Osteocyte (in vitro differentiated cells): Measurements from ENCODE around the gene PGGHG. TPM values are rescaled to one million over a fixed set of nuclear protein-coding genes. Genes with fewer than 3 reads are reported as not detected.
"Not testable (repeated sequence)": the region's sequence is repeated elsewhere in the genome, so short reads cannot be mapped to it uniquely, and the experiment has no call there.

ENCODE experiments used
- DNase-seq: peaks from one replicate; pipeline ENCODE4 v3.0.0; 2021; ENCODE audit warnings: mixed read lengths; ENCODE audit not compliant: unreplicated experiment; ENCODE audit errors: extremely low spot score
- H3K27ac Mint-ChIP-seq: one replicate; pipeline ENCODE4 v1.8.0; 2021; ENCODE audit warnings: mild to moderate bottlenecking, mixed read lengths; ENCODE audit not compliant: unreplicated experiment
- H3K27me3 Mint-ChIP-seq: one replicate; pipeline ENCODE4 v1.8.0; 2021; ENCODE audit warnings: mixed read lengths; ENCODE audit not compliant: unreplicated experiment
- H3K36me3 Mint-ChIP-seq: one replicate; pipeline ENCODE4 v1.8.0; 2021; ENCODE audit warnings: mixed read lengths; ENCODE audit not compliant: unreplicated experiment
- H3K4me1 Mint-ChIP-seq: one replicate; pipeline ENCODE4 v1.8.0; 2021; ENCODE audit warnings: mixed read lengths; ENCODE audit not compliant: unreplicated experiment
- H3K4me3 Mint-ChIP-seq: one replicate; pipeline ENCODE4 v1.8.0; 2021; ENCODE audit warnings: mild to moderate bottlenecking, moderate library complexity, mixed read lengths; ENCODE audit not compliant: unreplicated experiment
- H3K9me3 Mint-ChIP-seq: one replicate; pipeline ENCODE4 v1.8.0; 2021; ENCODE audit warnings: mixed read lengths; ENCODE audit not compliant: unreplicated experiment
- total RNA-seq: library from RNA; stranded (reverse); gene quantifications from 2 replicates; pipeline ENCODE4 v1.2.1, GENCODE V29; 2021
- TF ChIP-seq, protein P1 (sequence below): fragments of 200-600 bp; sonication (generic); IDR thresholded peaks from 2 replicates; pipeline ENCODE4 v1.5.0; 2021; ENCODE audit warnings: antibody characterized with exemption, mild to moderate bottlenecking, moderate library complexity

The PGGHG gene
- total RNA-seq, 1 donor from 2014 or later: 43.4 TPM

DNA sequence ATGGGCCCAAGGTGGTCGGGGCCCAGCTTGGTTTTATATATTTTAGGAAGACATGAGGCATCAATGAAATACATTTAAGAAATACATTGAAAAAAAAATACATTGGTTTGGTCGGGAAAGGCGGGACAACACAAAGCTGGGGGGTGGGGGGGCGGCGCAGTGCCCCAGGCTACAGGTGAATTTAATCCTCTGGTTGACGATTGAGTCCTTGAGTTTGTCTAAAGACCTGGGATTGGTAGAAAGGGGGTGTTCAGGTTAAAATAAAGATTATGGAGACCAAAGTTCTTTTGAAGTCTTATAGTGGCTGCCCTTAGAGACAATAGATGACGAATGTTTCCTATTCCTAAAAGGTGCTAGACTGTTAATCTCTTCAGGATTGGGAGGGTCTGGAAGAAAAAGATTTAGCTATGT lies 28.0 kb downstream of the PGGHG start:
- H3K4me3 Mint-ChIP-seq: peak overlapping the region; percentile 63
- H3K36me3 Mint-ChIP-seq: peaks cover 16% of the 10 kb centered on the region
- H3K4me1 Mint-ChIP-seq: peaks cover 44% of the 10 kb centered on the region
- H3K27ac Mint-ChIP-seq: peak overlapping the region; percentile 67
- no peaks in the 10 kb centered on the region for H3K9me3 Mint-ChIP-seq
- peaks cover 3% of the 10 kb centered on the region for H3K27me3 Mint-ChIP-seq
- TF ChIP-seq, protein P1, sequence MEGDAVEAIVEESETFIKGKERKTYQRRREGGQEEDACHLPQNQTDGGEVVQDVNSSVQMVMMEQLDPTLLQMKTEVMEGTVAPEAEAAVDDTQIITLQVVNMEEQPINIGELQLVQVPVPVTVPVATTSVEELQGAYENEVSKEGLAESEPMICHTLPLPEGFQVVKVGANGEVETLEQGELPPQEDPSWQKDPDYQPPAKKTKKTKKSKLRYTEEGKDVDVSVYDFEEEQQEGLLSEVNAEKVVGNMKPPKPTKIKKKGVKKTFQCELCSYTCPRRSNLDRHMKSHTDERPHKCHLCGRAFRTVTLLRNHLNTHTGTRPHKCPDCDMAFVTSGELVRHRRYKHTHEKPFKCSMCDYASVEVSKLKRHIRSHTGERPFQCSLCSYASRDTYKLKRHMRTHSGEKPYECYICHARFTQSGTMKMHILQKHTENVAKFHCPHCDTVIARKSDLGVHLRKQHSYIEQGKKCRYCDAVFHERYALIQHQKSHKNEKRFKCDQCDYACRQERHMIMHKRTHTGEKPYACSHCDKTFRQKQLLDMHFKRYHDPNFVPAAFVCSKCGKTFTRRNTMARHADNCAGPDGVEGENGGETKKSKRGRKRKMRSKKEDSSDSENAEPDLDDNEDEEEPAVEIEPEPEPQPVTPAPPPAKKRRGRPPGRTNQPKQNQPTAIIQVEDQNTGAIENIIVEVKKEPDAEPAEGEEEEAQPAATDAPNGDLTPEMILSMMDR: no peak
- no peak for DNase-seq

DNA sequence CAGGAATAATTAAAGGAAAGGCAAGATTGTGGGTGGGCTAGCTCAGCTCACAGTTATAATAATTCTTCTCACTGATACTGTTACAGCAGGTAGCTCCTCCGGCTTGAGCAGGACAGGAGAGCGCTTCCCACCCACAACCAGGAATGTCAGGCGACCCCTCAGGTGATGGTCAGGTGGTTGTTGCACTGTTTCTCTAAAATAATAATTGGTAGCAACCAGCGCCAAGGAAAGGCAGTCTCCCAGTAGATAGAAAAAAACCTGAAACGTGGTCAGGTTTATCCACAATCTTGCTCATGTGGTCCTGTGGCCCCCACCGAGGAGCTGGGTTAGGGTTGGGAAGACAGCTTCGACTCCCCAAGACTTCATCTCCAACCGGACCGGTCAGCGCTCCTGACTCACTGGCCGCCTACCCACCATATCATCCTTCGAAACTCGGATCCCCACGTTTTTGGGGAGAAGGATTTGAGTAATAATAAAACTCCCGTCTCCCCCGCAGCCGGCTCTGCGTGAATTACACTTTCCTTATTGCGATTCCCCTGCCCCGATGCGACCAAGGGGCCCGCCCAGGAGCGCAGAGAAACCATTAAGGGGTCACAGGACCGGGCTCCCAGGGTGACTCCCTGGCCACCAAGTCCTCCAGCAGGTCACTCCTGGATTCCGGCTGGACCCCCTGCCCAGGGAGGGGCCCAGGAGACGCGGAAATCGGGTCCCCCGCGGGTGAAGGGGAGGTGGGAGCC lies 28.9 kb downstream of the PGGHG start:
- Mint-ChIP-seq H3K4me1 (peaks cover 38% of the 10 kb centered on the region), H3K36me3 (peaks cover 16% of the 10 kb centered on the region), H3K27ac (peak overlapping the region; percentile 67), H3K4me3 (peak overlapping the region; percentile 63)
- H3K27me3 Mint-ChIP-seq, H3K9me3 Mint-ChIP-seq, DNase-seq: not testable (repeated sequence)

DNA sequence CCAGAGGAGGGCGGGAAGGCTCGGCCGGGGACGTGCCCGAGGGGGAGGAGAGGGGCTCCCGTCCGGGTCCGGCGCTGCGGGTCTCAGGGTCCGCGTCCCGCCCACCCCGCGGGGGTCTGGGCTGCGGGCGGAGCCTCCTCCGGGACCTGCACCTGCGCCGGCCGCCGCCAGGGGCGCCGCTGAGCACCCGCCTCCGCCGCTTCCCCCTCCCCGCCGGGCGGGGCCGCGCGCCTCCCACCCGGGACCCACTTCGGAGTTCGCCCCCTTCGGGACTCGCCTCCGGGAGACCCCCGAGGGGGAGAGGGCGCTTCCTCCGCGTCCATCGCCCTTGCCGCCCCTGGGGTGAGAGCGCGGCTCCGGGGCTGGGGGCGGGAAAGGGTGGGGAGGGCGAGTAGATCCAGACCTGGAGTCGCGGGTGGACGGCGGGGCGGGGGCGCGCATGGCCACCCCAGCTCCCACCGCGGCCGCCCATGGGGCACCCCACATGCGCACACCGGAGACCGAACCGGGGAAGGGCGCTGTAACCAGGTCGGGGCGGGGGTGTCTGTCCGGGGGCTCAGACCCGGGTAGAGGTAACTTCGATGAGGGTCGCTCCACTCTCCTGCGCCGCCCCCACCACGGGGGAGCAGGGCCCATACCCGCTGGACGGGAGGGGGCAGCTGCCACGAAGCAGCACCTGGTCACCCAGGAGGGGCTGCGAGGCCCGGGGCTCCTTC lies 29.6 kb downstream of the PGGHG start:
- not testable (repeated sequence) for H3K4me3 Mint-ChIP-seq

DNA sequence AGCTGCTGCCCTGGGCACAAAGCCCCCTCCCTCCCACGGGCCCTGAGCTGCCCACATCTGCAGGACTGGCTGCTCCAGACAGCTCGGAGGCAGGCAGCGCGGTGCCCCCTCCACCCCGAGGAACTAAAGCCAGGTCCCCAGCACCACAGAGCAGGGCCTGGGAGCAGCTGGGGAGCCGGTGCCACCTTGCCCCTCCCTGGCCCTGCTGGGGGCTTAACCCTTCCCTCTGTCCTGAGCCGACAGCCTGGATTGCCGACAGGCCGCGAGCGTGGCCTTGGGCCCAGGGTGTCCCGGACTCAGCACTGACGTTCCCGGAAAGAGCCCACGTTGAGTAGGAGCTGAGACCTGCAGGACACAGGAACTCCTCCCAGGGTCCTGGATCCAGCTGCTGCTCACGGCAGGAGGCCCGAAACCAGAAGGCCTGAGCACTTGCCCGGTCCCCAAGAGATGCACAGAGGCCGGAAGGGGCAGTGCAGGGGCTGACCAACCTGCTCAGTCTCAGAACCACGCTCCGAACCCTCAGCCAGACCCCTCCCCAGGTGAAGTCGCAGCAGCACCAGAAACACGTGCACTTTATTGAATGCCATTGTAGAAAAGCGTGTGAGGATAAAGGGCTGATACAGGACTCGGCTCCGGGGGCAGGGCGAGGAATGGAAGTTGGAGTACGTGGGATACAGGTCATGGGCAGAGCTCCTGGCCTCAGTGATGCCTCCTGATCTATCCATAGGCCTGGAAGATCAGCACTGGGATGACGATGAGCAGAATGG lies 30.4 kb downstream of the PGGHG start:
- not testable (repeated sequence) for DNase-seq, H3K27me3 Mint-ChIP-seq, H3K9me3 Mint-ChIP-seq
- Mint-ChIP-seq H3K4me3 (peak overlapping the region; percentile 97), H3K36me3 (peaks cover 16% of the 10 kb centered on the region), H3K4me1 (peaks cover 26% of the 10 kb centered on the region), H3K27ac (peak overlapping the region; percentile 98)

More for the DNA sequence above, 29.6 kb downstream of the PGGHG start:
- not testable (repeated sequence) for H3K27ac Mint-ChIP-seq, H3K27me3 Mint-ChIP-seq, H3K9me3 Mint-ChIP-seq, DNase-seq
- Mint-ChIP-seq H3K36me3 (peaks cover 16% of the 10 kb centered on the region), H3K4me1 (peaks cover 31% of the 10 kb centered on the region)

DNA sequence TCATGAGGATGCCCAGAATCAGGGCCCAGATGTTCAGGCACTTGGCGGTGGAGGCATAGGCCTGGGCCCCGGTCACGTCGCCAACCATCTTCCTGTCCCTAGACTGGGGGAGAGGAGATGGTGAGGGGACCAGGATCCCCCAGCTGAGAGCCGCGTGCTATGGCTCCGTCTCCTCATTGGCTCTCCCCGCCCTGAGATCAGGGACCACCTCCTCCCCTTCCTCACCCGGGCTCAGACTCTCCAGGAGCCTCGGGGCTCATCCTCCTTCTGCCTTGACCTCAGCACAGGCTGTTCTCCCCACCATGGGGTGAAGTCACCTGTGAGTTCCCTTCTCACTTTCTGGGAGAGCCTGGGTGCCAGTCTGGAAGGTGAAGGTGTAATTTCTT lies 31.0 kb downstream of the PGGHG start:
- peak overlapping the region; percentile 98 for H3K27ac Mint-ChIP-seq
- DNase-seq, H3K27me3 Mint-ChIP-seq, H3K9me3 Mint-ChIP-seq: not testable (repeated sequence)
- H3K4me1 Mint-ChIP-seq: peaks cover 29% of the 10 kb centered on the region
- peak overlapping the region; percentile 97 for H3K4me3 Mint-ChIP-seq
- H3K36me3 Mint-ChIP-seq: peaks cover 16% of the 10 kb centered on the region

DNA sequence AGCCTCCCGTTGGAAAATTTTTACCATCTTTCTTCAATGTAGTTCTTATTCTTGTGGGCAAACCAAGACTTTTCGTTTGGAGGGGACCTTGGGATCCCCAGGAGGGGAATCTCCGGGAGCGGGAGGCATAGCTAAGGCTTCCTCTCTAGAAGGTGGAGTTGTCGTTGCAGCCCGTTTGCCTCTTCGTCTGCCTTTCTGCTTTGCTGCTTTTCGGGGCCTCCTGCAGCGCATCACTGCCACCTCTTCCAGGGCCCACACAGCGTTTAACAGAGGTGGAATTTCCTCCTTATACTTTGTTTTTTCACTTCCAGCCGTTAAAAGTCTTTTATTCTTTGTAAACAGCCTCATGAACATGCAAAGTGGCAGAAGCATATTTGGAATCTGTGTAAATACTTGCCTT lies 35.2 kb downstream of the PGGHG start:
- no peak for DNase-seq
- H3K36me3 Mint-ChIP-seq: peaks cover 6% of the 10 kb centered on the region
- no peaks in the 10 kb centered on the region for H3K9me3 Mint-ChIP-seq
- H3K27me3 Mint-ChIP-seq: no peaks in the 10 kb centered on the region
- peaks cover 37% of the 10 kb centered on the region for H3K4me1 Mint-ChIP-seq
- H3K27ac Mint-ChIP-seq: peak overlapping the region; percentile 44
- no peak overlapping the region for H3K4me3 Mint-ChIP-seq
- TF ChIP-seq, protein P1: no peak

DNA sequence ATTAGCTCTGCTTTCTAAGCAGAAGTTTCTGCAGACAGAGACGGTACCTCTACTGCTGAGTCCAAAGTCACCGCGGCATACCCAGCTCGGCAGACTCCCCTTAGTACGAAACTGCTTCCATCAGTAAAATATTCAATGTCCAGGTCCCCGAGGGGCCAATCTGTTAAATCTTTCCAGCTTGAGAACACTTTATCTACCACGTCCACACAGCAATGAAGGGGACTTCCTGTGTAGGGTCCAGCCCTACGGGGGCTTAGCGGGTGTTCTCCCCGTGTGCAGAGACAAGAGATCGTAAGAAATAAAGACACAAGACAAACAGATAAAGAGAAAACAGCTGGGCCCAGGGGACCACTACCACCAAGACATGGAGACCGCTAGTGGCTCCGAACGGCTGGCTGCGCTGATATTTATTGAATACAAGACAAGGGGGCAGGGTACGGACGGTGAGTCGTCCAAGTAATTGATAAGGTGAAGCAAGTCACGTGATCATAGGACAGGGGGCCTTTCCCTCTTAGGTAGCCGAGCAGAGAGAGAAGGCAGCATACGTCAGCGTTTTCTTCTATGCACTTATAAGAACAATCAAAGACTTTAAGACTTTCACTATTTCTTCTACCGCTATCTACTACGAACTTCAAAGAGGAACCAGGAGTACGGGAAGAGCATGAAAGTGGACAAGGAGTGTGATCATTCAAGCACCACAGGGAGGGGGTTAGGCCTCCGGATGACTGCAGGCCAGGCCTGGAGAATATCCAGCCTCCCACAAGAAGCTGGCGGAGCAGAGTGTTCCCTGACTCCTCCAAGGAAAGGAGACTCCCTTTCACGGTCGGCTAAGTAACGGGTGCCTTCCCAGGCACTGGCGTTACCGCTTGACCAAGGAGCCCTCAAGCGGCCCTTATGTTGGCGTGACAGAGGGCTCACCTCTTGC lies 35.9 kb downstream of the PGGHG start:
- peak overlapping the region; percentile 44 for H3K27ac Mint-ChIP-seq
- H3K9me3 Mint-ChIP-seq, DNase-seq, H3K36me3 Mint-ChIP-seq, H3K27me3 Mint-ChIP-seq, H3K4me3 Mint-ChIP-seq: not testable (repeated sequence)
- peaks cover 43% of the 10 kb centered on the region for H3K4me1 Mint-ChIP-seq
